Adrenal gland (tissue), 5 donors: ENCODE results near the gene PIGS.

Experiments used
- CTCF ChIP-seq, 6 experiments: fragments of 450-650 bp in 4 of 6; fragments of 200-600 bp in 2 of 6; sonication (generic) in 1 of 6; IDR thresholded peaks; 1 replicate in 5 of 6; 2 replicates in 1 of 6; pipeline versions ENCODE4 v1.5.1 to v1.8.0; 2016 to 2021; ENCODE audit warnings: antibody characterized with exemption in 6 of 6, mild to moderate bottlenecking in 2 of 6, moderate library complexity in 1 of 6
- POLR2A ChIP-seq, 2 donors: fragments of 450-650 bp; IDR thresholded peaks; one replicate each; pipeline ENCODE4 v1.6.1; 2017; ENCODE audit warnings: antibody characterized with exemption in 2 of 2, mild to moderate bottlenecking in 2 of 2, moderate library complexity in 1 of 2
- donor health status: DM: no; HTN: no; CAD: no.

GRCh38 chr17:28533091-28533807, 38.1 kb downstream of the PIGS start:
- TF ChIP-seq CTCF (IDR thresholded peaks at IDR 0.05) = no peak
- TF ChIP-seq POLR2A (IDR thresholded peaks at IDR 0.05) = no peak
